IPS-18a (cell line): Measurements from ENCODE around the gene TCAP.

ENCODE experiments used
- H3K27ac ChIP-seq: one replicate; pipeline ENCODE4 v1.5.1; 2013; ENCODE audit warnings: low read length
- H3K27me3 ChIP-seq: one replicate; pipeline ENCODE4 v1.6.1; 2013; ENCODE audit warnings: mild to moderate bottlenecking, low read length; ENCODE audit not compliant: control insufficient read depth, insufficient read depth
- H3K36me3 ChIP-seq: one replicate; pipeline ENCODE4 v1.6.1; 2013; ENCODE audit warnings: low read depth, low read length; ENCODE audit not compliant: control insufficient read depth
- H3K4me1 ChIP-seq: one replicate; pipeline ENCODE4 v1.6.1; 2013; ENCODE audit warnings: low read depth, low read length; ENCODE audit not compliant: control insufficient read depth
- H3K4me3 ChIP-seq: one replicate; pipeline ENCODE4 v1.5.1; 2013; ENCODE audit warnings: low read length
- H3K9ac ChIP-seq: one replicate; pipeline ENCODE4 v1.6.1; 2013; ENCODE audit warnings: mild to moderate bottlenecking, low read length, moderate library complexity
- H3K9me3 ChIP-seq: one replicate; pipeline ENCODE4 v1.6.1; 2013; ENCODE audit warnings: low read depth, low read length; ENCODE audit not compliant: control insufficient read depth

TCAP gene

GRCh38 chr17:39664581-39665561, at the start of gene TCAP:
Gene TCAP (plus strand): TSS chr17:39665349. CDS start chr17:39665360, 11 bp downstream.
- Histone ChIP-seq H3K9me3 (no peaks in the 10 kb centered on the region), H3K4me3 (peak within 1 kb of the TSS; percentile 8), H3K4me1 (peaks cover 19% of the 10 kb centered on the region), H3K36me3 (peaks cover 3% of the 10 kb centered on the region), H3K27me3 (peaks cover 31% of the 10 kb centered on the region), H3K27ac (no peak within 1 kb of the TSS), H3K9ac (no peak within 1 kb of the TSS)

- no peak overlapping the region for H3K9ac ChIP-seq
- H3K4me3 ChIP-seq, result no peak overlapping the region
- H3K9me3 ChIP-seq, result no peaks in the 10 kb centered on the region
- H3K27ac ChIP-seq, result no peak overlapping the region
- H3K4me1 ChIP-seq, result no peaks in the 10 kb centered on the region
- H3K36me3 ChIP-seq, result no peaks in the 10 kb centered on the region
- H3K27me3 ChIP-seq, result peaks cover 86% of the 10 kb centered on the region
These were observed 49.7 kb upstream of the TCAP start for GRCh38 chr17:39615434-39615833.

GRCh38 chr17:39617100-39617445, 48.1 kb upstream of the TCAP start:
- Histone ChIP-seq H3K4me1 (no peaks in the 10 kb centered on the region), H3K36me3 (no peaks in the 10 kb centered on the region), H3K27ac (no peak overlapping the region), H3K9ac (no peak overlapping the region), H3K27me3 (peaks cover 71% of the 10 kb centered on the region), H3K4me3 (peak overlapping the region; percentile 15), H3K9me3 (no peaks in the 10 kb centered on the region)

- Histone ChIP-seq H3K36me3 (no peaks in the 10 kb centered on the region), H3K4me1 (no peaks in the 10 kb centered on the region), H3K9me3 (no peaks in the 10 kb centered on the region), H3K9ac (no peak overlapping the region), H3K4me3 (peak overlapping the region; percentile 56), H3K27ac (no peak overlapping the region), H3K27me3 (peaks cover 67% of the 10 kb centered on the region)
These were observed 47.5 kb upstream of the TCAP start for GRCh38 chr17:39617446-39618245.

- H3K4me3 ChIP-seq, result peak overlapping the region; percentile 56
- peaks cover 62% of the 10 kb centered on the region for H3K27me3 ChIP-seq
- no peaks in the 10 kb centered on the region for H3K4me1 ChIP-seq
- no peaks in the 10 kb centered on the region for H3K36me3 ChIP-seq
- H3K9ac ChIP-seq, result no peak overlapping the region
- H3K27ac ChIP-seq, result no peak overlapping the region
- no peaks in the 10 kb centered on the region for H3K9me3 ChIP-seq
These were observed 46.8 kb upstream of the TCAP start for GRCh38 chr17:39618246-39618913.

GRCh38 chr17:39618956-39619785, 46.0 kb upstream of the TCAP start:
- H3K4me1 ChIP-seq, result peaks cover 3% of the 10 kb centered on the region
- H3K27me3 ChIP-seq, result peaks cover 60% of the 10 kb centered on the region
- H3K27ac ChIP-seq, result no peak overlapping the region
- no peak overlapping the region for H3K9ac ChIP-seq
- H3K4me3 ChIP-seq, result peak overlapping the region; percentile 56
- H3K36me3 ChIP-seq, result no peaks in the 10 kb centered on the region
- no peaks in the 10 kb centered on the region for H3K9me3 ChIP-seq

- Histone ChIP-seq H3K9ac (no peak overlapping the region), H3K36me3 (no peaks in the 10 kb centered on the region), H3K9me3 (no peaks in the 10 kb centered on the region), H3K27ac (no peak overlapping the region), H3K27me3 (peaks cover 59% of the 10 kb centered on the region), H3K4me3 (no peak overlapping the region), H3K4me1 (peaks cover 3% of the 10 kb centered on the region)
These were observed 45.4 kb upstream of the TCAP start for GRCh38 chr17:39619786-39620101.

GRCh38 chr17:39621523-39622379, 43.4 kb upstream of the TCAP start:
- Histone ChIP-seq H3K27ac (no peak overlapping the region), H3K27me3 (peaks cover 60% of the 10 kb centered on the region), H3K9ac (no peak overlapping the region), H3K9me3 (no peaks in the 10 kb centered on the region), H3K4me3 (no peak overlapping the region), H3K36me3 (no peaks in the 10 kb centered on the region), H3K4me1 (peaks cover 5% of the 10 kb centered on the region)

GRCh38 chr17:39622380-39623006, 42.7 kb upstream of the TCAP start:
- Histone ChIP-seq H3K27ac (no peak overlapping the region), H3K4me3 (no peak overlapping the region), H3K36me3 (no peaks in the 10 kb centered on the region), H3K27me3 (peaks cover 60% of the 10 kb centered on the region), H3K9me3 (no peaks in the 10 kb centered on the region), H3K4me1 (peaks cover 5% of the 10 kb centered on the region), H3K9ac (no peak overlapping the region)

- Histone ChIP-seq H3K4me3 (no peak overlapping the region), H3K27ac (no peak overlapping the region), H3K9ac (no peak overlapping the region), H3K36me3 (no peaks in the 10 kb centered on the region), H3K4me1 (peaks cover 14% of the 10 kb centered on the region), H3K9me3 (no peaks in the 10 kb centered on the region), H3K27me3 (peaks cover 63% of the 10 kb centered on the region)
These were observed 41.7 kb upstream of the TCAP start for GRCh38 chr17:39623356-39623950.
